Activated naive CD8-positive, alpha-beta T cell treated with anti-CD3 and anti-CD28 coated beads for 36 hours (primary cell): ENCODE measurements around the gene UBE2D1. TPM values are rescaled to one million over a fixed set of nuclear protein-coding genes. Genes with fewer than 3 reads are reported as not detected.
A peak's percentile ranks its signal among the peaks of the same experiment; 100 is the strongest.

Experiments
- DNase-seq: peaks from one replicate; pipeline ENCODE4 v3.0.0; 2021
- H3K27ac Mint-ChIP-seq: one replicate; pipeline ENCODE4 v1.8.0; 2022; ENCODE audit warnings: mild to moderate bottlenecking, moderate library complexity, mixed read lengths
- H3K27me3 Mint-ChIP-seq: one replicate; pipeline ENCODE4 v1.8.0; 2022; ENCODE audit warnings: mild to moderate bottlenecking, mixed read lengths
- H3K36me3 Mint-ChIP-seq: one replicate; pipeline ENCODE4 v1.8.0; 2021; ENCODE audit warnings: mild to moderate bottlenecking, mixed read lengths
- H3K4me1 Mint-ChIP-seq: one replicate; pipeline ENCODE4 v1.8.0; 2021; ENCODE audit warnings: mixed read lengths
- H3K4me3 Mint-ChIP-seq: one replicate; pipeline ENCODE4 v1.8.0; 2022; ENCODE audit warnings: mild to moderate bottlenecking, moderate library complexity, mixed read lengths
- H3K9me3 Mint-ChIP-seq: one replicate; pipeline ENCODE4 v1.8.0; 2022; ENCODE audit warnings: mixed read lengths
- total RNA-seq, 2 experiments: library from RNA; stranded (reverse); gene quantifications; one replicate each; pipeline ENCODE4 v1.2.3, GENCODE V29; 2021

The UBE2D1 gene
- total RNA-seq, 2 experiments from 2014 or later = 14.7 to 14.8 TPM

GRCh38 chr10:58356756-58357155, 21.9 kb downstream of the UBE2D1 start:
- peaks cover 8% of the 10 kb centered on the region for H3K36me3 Mint-ChIP-seq
- DNase-seq = no peak
- H3K4me1 Mint-ChIP-seq = peaks cover 32% of the 10 kb centered on the region

GRCh38 chr10:58358314-58358933, 23.6 kb downstream of the UBE2D1 start:
- no peaks in the 10 kb centered on the region for H3K9me3 Mint-ChIP-seq
- H3K4me1 Mint-ChIP-seq = peaks cover 28% of the 10 kb centered on the region
- DNase-seq = no peak
- no peak overlapping the region for H3K4me3 Mint-ChIP-seq
- no peaks in the 10 kb centered on the region for H3K27me3 Mint-ChIP-seq
- H3K27ac Mint-ChIP-seq = no peak overlapping the region
- peaks cover 11% of the 10 kb centered on the region for H3K36me3 Mint-ChIP-seq

More at GRCh38 chr10:58356756-58357155, 21.9 kb downstream of the UBE2D1 start:
- no peak overlapping the region for H3K4me3 Mint-ChIP-seq
- H3K9me3 Mint-ChIP-seq = no peaks in the 10 kb centered on the region
- no peaks in the 10 kb centered on the region for H3K27me3 Mint-ChIP-seq
- H3K27ac Mint-ChIP-seq = no peak overlapping the region

GRCh38 chr10:58358947-58359346, 24.1 kb downstream of the UBE2D1 start:
- H3K4me3 Mint-ChIP-seq = no peak overlapping the region
- no peaks in the 10 kb centered on the region for H3K9me3 Mint-ChIP-seq
- H3K27ac Mint-ChIP-seq = no peak overlapping the region

GRCh38 chr10:58359541-58359940, 24.7 kb downstream of the UBE2D1 start:
- no peak for DNase-seq
- peaks cover 14% of the 10 kb centered on the region for H3K36me3 Mint-ChIP-seq
- no peaks in the 10 kb centered on the region for H3K27me3 Mint-ChIP-seq
- peaks cover 28% of the 10 kb centered on the region for H3K4me1 Mint-ChIP-seq
- H3K9me3 Mint-ChIP-seq = no peaks in the 10 kb centered on the region
- no peak overlapping the region for H3K4me3 Mint-ChIP-seq
- H3K27ac Mint-ChIP-seq = no peak overlapping the region

More at GRCh38 chr10:58358947-58359346, 24.1 kb downstream of the UBE2D1 start:
- no peak for DNase-seq
- Mint-ChIP-seq H3K27me3 (no peaks in the 10 kb centered on the region), H3K36me3 (peaks cover 13% of the 10 kb centered on the region), H3K4me1 (peaks cover 28% of the 10 kb centered on the region)

DNA sequence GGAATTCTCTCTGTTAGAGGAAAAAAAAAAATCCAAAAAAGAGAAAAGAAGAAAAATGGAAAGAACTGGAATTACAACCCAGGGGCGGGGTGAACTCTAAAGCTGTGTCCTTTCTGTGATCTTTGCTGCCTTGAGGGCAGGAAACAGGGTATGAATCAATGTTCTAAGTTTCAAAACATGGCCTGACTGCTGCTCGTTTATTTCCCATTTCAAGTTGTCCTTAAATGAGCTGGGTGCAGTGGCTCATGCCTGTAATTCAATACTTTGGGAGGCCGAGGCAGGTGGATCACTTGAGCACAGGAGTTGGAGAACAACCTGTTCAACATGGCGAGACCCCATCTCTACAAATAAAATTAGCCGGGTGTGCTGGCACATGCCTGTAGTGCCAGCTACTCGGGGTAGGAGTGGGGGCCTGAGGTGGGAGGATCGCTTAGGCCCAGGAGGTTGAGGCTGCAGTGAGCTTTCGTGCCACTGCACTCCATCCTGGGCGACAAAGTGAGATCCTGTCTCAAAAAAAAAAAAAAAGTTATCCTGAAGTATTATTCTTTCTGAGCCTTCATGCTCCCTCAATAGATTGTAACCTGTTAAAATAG, 25.7 kb downstream of the UBE2D1 start:
- DNase-seq = no peak
- peaks cover 24% of the 10 kb centered on the region for H3K4me1 Mint-ChIP-seq
- H3K4me3 Mint-ChIP-seq = no peak overlapping the region
- no peak overlapping the region for H3K27ac Mint-ChIP-seq
- H3K9me3 Mint-ChIP-seq = no peaks in the 10 kb centered on the region
- peaks cover 20% of the 10 kb centered on the region for H3K36me3 Mint-ChIP-seq
- no peaks in the 10 kb centered on the region for H3K27me3 Mint-ChIP-seq

GRCh38 chr10:58361353-58361752, 26.5 kb downstream of the UBE2D1 start:
- Mint-ChIP-seq H3K36me3 (peaks cover 20% of the 10 kb centered on the region), H3K4me1 (peaks cover 24% of the 10 kb centered on the region), H3K9me3 (no peaks in the 10 kb centered on the region), H3K4me3 (no peak overlapping the region), H3K27me3 (no peaks in the 10 kb centered on the region), H3K27ac (no peak overlapping the region)
- DNase-seq = no peak

GRCh38 chr10:58362027-58362789, 27.4 kb downstream of the UBE2D1 start:
- no peak for DNase-seq
- no peaks in the 10 kb centered on the region for H3K9me3 Mint-ChIP-seq
- no peak overlapping the region for H3K27ac Mint-ChIP-seq
- H3K27me3 Mint-ChIP-seq = no peaks in the 10 kb centered on the region
- peaks cover 19% of the 10 kb centered on the region for H3K4me1 Mint-ChIP-seq
- peaks cover 20% of the 10 kb centered on the region for H3K36me3 Mint-ChIP-seq
- H3K4me3 Mint-ChIP-seq = no peak overlapping the region

- Mint-ChIP-seq H3K4me1 (no peaks in the 10 kb centered on the region), H3K27me3 (no peaks in the 10 kb centered on the region), H3K4me3 (no peak overlapping the region), H3K9me3 (no peaks in the 10 kb centered on the region), H3K36me3 (peaks cover 13% of the 10 kb centered on the region), H3K27ac (no peak overlapping the region)
- no peak for DNase-seq
These were observed 32.3 kb downstream of the UBE2D1 start for GRCh38 chr10:58367069-58367468.

DNA sequence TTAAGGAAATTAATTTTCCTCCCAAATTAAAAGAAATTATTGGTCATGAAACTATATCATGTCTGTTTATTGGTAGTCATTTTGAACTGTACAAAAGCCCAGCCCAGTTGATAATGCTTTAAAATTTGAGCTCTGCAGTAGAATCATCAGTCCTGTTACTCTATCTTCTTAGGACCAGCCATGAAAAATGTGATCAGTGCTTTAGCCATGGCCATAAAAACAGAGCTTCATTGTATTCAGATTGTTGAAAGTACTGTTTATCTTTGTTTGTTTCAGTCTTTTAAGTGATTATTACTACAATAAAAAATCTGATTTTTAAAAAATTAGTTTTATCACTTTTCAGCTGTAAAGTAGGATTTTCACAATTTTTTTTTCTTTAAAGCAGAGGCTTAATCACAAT, 36.7 kb downstream of the UBE2D1 start:
- Mint-ChIP-seq H3K27me3 (no peaks in the 10 kb centered on the region), H3K9me3 (no peaks in the 10 kb centered on the region), H3K4me3 (no peak overlapping the region), H3K4me1 (no peaks in the 10 kb centered on the region), H3K27ac (no peak overlapping the region), H3K36me3 (no peaks in the 10 kb centered on the region)
- no peak for DNase-seq

DNA sequence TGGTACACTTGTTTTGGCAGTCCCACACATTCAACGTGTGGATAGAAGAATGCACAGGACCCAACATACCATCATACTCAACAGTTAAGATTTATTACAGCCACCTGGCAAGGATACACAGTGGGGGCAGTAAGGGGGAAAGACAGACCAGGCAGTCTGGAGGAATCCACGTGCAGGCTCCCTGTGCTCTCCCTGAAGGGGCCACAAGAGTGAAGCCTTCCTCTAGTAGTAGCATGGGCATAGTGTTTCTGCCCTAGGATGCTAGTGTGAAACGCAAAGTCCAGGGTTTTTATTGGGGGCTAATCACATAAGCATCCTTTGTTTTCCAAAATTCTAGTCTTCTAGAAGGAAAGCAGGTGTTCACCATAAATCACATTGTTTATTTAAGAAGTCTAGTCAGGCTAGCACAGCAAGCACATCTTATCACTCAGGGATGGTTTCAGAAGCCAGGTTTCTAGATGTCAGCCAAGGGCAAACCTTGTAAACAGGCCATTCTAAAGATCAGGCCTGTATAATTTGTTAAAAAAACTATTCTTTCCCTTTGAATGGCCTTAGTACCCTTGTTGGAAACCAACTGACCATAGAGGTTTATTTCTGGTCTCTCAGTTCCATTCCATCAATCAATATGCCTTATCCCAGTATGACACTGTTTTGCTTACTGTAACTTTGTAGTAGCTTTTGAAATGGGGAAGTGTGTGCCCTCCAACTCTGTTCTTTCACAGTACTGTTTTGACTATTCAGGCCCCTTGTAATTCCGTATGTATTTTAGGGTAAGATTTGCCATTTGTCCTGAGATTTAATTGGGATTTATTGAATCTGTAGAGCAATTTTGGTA, 38.0 kb downstream of the UBE2D1 start:
- no peaks in the 10 kb centered on the region for H3K27me3 Mint-ChIP-seq
- no peaks in the 10 kb centered on the region for H3K4me1 Mint-ChIP-seq
- no peak overlapping the region for H3K27ac Mint-ChIP-seq
- no peaks in the 10 kb centered on the region for H3K36me3 Mint-ChIP-seq
- no peaks in the 10 kb centered on the region for H3K9me3 Mint-ChIP-seq
- no peak for DNase-seq
- no peak overlapping the region for H3K4me3 Mint-ChIP-seq

- no peak overlapping the region for H3K4me3 Mint-ChIP-seq
- no peaks in the 10 kb centered on the region for H3K9me3 Mint-ChIP-seq
- no peak for DNase-seq
- H3K4me1 Mint-ChIP-seq = no peaks in the 10 kb centered on the region
- no peak overlapping the region for H3K27ac Mint-ChIP-seq
- H3K36me3 Mint-ChIP-seq = no peaks in the 10 kb centered on the region
- no peaks in the 10 kb centered on the region for H3K27me3 Mint-ChIP-seq
These were observed 38.6 kb downstream of the UBE2D1 start for GRCh38 chr10:58373442-58373827.

- H3K4me3 Mint-ChIP-seq = no peak overlapping the region
- peaks cover 21% of the 10 kb centered on the region for H3K36me3 Mint-ChIP-seq
- no peaks in the 10 kb centered on the region for H3K27me3 Mint-ChIP-seq
- DNase-seq = no peak
- H3K27ac Mint-ChIP-seq = no peak overlapping the region
- H3K9me3 Mint-ChIP-seq = no peaks in the 10 kb centered on the region
- H3K4me1 Mint-ChIP-seq = peaks cover 19% of the 10 kb centered on the region
These were observed 47.7 kb downstream of the UBE2D1 start for GRCh38 chr10:58382489-58382995.

DNA sequence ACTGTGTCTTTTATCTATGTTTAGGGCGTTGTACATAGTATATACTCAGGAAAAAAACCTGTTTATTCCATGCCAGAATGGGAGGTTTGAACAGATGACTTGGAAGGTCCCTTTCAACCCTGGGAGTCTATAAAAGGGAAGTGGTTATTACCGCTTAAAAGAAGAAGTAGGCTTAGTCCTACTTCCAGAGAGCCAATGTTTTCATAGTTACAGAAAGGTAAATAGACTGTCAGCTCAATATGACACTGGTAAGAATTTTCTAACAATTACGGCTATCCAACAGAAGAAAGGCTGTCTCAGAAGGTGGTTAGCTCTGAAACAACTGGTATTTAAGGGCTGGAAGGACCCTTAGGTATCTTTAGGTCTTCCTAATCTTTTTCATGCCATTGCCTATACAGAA, 49.3 kb downstream of the UBE2D1 start:
- Mint-ChIP-seq H3K9me3 (no peaks in the 10 kb centered on the region), H3K36me3 (peaks cover 25% of the 10 kb centered on the region), H3K4me1 (peaks cover 25% of the 10 kb centered on the region), H3K27me3 (no peaks in the 10 kb centered on the region), H3K4me3 (peak overlapping the region; percentile 100), H3K27ac (no peak overlapping the region)
- DNase-seq = no peak

DNA sequence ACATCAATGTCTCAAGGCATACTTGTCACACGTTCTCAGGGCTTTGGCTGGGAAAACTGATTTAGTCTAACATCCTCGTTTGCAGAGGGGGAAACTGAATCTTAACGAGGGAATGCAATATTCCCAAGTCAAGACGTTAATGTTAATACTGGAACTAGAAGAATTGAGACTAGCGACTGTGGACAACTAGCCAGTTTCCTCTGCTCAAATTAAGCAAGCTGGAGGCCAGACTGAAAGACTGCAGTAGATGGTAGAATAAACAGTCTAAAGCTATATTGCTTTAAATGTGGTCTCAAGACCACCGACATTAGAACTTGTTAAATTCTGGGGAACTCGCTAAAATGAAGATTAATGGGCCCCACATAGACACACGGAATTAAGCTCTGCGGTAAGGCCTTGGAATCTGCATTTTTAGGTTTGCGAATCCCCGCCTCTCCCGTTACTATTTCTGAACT, 49.8 kb downstream of the UBE2D1 start:
- peak overlapping the region; percentile 96 for H3K27ac Mint-ChIP-seq
- no peak for DNase-seq
- H3K4me1 Mint-ChIP-seq = peaks cover 28% of the 10 kb centered on the region
- H3K4me3 Mint-ChIP-seq = peak overlapping the region; percentile 100
- no peaks in the 10 kb centered on the region for H3K27me3 Mint-ChIP-seq
- H3K9me3 Mint-ChIP-seq = no peaks in the 10 kb centered on the region
- peaks cover 28% of the 10 kb centered on the region for H3K36me3 Mint-ChIP-seq
